Breast epithelium (tissue), 4 donors: Measurements from ENCODE around the gene IGSF3. TPM values are rescaled to one million over a fixed set of nuclear protein-coding genes. Genes with fewer than 3 reads are reported as not detected.

Experiments used
- DNase-seq, 2 donors: peaks; one replicate each; pipeline ENCODE4 v3.0.0-alpha.2; 2019; ENCODE audit warnings: low spot score in 2 of 2
- H3K27ac ChIP-seq, 2 donors: fragments of 200-600 bp; sonication (generic) in 1 of 2; one replicate each; pipeline ENCODE4 v1.5.1; 2016 to 2019; ENCODE audit warnings: mild to moderate bottlenecking in 1 of 2
- H3K27me3 ChIP-seq, 2 donors: fragments of 200-600 bp; sonication (generic) in 1 of 2; one replicate each; pipeline versions ENCODE4 v1.5.1 to v1.6.0; 2017 to 2019; ENCODE audit warnings: control low read depth in 1 of 2, mild to moderate bottlenecking in 1 of 2
- H3K36me3 ChIP-seq: fragments of 200-600 bp; one replicate; pipeline ENCODE4 v1.5.1; 2019
- H3K4me1 ChIP-seq, 2 donors: fragments of 200-600 bp; sonication (generic); one replicate each; pipeline ENCODE4 v1.5.1; 2016 to 2019; ENCODE audit warnings: control low read depth in 1 of 2
- H3K4me3 ChIP-seq, 3 donors: fragments of 200-600 bp; sonication (generic); 1 replicate in 2 of 3; 2 replicates in 1 of 3; pipeline ENCODE4 v1.5.1; 2016 to 2019; ENCODE audit warnings: mild to moderate bottlenecking in 3 of 3, moderate library complexity in 2 of 3
- H3K9me3 ChIP-seq, 2 donors: fragments of 200-600 bp; sonication (generic) in 1 of 2; one replicate each; pipeline ENCODE4 v1.5.1; 2016 to 2019; ENCODE audit warnings: control low read depth in 1 of 2
- POLR2A ChIP-seq: fragments of 450-650 bp; IDR thresholded peaks from one replicate; pipeline ENCODE4 v1.6.1; 2016; ENCODE audit warnings: antibody characterized with exemption, mild to moderate bottlenecking, moderate library complexity
- POLR2AphosphoS5 ChIP-seq, 3 donors: sonication (generic); formaldehyde crosslinking; IDR thresholded peaks; one replicate each; pipeline ENCODE4 v1.6.1; 2017; ENCODE audit warnings: antibody characterized with exemption in 3 of 3
- intact Hi-C: fragments of 100-400 bp; cut with DNase I; formaldehyde crosslinking; loops from one replicate; pipeline ENCODE4 v1.15.1; 2023; ENCODE audit warnings: low total_unique reads
- total RNA-seq, 3 donors: library from RNA; depleted of rRNA; stranded (reverse); fragments of >200 nt; gene quantifications; one replicate each; pipeline ENCODE4 v1.1.0, GENCODE V29; 2016
- TF ChIP-seq, protein P1 (sequence below), 3 donors: fragments of 450-650 bp; IDR thresholded peaks; one replicate each; pipeline ENCODE4 v1.5.1; 2016 to 2017; ENCODE audit warnings: antibody characterized with exemption in 3 of 3, mild to moderate bottlenecking in 3 of 3, moderate library complexity in 3 of 3

IGSF3 gene
- total RNA-seq, 3 donors from 2014 or later, result 1.1 to 21.6 (median 19.6) TPM

DNA sequence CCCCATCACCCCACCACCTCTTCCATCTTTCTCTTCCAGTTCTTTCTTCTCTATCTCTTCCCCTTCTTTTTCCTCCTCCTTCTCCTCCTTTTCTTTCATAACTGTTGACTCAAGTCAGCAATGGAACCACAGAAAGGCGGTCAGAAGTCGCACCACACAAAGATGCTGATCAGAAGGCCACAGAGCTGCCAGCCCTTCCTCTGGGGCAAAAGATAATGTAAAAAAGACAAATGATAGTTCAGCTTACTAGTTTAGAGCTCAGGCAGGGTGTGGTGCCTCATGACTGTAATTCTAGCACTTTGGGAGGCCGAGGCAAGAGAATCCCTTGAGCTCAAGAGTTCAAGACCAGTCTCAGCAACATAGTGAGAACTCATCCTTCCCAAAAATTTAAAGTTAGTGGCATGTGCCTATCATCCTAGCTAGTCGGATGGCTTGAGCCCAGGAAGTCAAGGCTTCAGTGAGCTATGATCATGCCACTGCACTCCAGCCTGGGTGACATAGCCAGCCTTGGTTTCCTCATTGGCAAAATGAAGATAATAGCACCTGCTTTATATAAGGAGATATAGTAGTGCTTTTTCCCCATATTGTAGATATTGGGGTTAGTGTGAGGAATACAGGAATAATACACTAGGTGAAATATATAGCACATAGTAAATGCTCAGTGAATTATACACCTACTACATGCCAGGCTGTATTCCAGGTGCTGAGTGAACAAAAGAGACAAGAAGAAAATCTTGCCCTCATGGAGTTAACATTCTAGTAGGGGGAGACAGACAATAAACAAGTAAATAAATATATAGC lies 12.5 kb upstream of the IGSF3 start:
- H3K36me3 ChIP-seq, result no peaks in the 10 kb centered on the region
- H3K27me3 ChIP-seq, result no peaks in the 10 kb centered on the region
- no peak overlapping the region for H3K27ac ChIP-seq
- H3K4me1 ChIP-seq, result no peaks in the 10 kb centered on the region
- no peak for TF ChIP-seq POLR2A
- no peak overlapping the region for H3K4me3 ChIP-seq
- intact Hi-C loops, result no loop called here
- no peaks in the 10 kb centered on the region for H3K9me3 ChIP-seq
- DNase-seq, result no peak

DNA sequence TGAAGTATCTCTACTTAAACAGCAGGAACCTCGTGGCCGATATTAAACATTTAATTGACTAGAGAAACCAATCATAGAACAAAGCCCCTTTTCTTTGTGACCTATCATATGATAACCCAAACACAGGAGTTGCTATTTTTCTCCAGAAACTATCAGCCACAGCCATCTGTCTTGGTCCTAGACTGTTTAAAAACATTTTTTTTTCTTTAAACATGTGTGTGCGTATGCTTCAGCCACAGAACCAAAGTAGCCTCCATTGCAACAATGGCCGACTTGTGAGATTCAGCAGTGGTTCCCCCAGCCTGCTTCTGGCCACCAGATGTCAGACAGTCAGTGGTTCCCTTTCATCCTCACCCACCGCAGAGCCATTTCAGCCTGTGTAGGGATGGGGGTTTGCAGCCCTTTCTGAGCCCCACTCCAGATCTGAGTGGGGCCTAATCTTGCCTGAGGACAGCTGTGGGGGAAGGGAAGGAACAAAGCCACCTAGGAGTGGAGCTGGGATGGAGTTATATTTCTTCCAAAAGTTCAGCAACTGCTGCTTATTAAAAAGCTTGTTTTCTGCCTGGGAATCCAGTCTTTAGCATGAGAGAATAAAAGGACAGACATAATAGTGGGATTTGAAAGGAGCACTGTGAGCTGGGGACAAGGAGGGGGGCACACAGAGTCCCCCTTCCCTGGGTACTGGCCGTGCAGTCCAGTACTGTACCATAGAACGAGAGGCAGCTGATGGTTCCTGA lies 11.7 kb upstream of the IGSF3 start:
- Histone ChIP-seq H3K4me3 (no peak overlapping the region), H3K27ac (no peak overlapping the region), H3K9me3 (no peaks in the 10 kb centered on the region), H3K36me3 (no peaks in the 10 kb centered on the region), H3K27me3 (no peaks in the 10 kb centered on the region), H3K4me1 (no peaks in the 10 kb centered on the region)
- TF ChIP-seq POLR2A (no peak), POLR2AphosphoS5 (IDR thresholded peaks at IDR 0.05) (no peak)
- TF ChIP-seq, protein P1, sequence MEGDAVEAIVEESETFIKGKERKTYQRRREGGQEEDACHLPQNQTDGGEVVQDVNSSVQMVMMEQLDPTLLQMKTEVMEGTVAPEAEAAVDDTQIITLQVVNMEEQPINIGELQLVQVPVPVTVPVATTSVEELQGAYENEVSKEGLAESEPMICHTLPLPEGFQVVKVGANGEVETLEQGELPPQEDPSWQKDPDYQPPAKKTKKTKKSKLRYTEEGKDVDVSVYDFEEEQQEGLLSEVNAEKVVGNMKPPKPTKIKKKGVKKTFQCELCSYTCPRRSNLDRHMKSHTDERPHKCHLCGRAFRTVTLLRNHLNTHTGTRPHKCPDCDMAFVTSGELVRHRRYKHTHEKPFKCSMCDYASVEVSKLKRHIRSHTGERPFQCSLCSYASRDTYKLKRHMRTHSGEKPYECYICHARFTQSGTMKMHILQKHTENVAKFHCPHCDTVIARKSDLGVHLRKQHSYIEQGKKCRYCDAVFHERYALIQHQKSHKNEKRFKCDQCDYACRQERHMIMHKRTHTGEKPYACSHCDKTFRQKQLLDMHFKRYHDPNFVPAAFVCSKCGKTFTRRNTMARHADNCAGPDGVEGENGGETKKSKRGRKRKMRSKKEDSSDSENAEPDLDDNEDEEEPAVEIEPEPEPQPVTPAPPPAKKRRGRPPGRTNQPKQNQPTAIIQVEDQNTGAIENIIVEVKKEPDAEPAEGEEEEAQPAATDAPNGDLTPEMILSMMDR (IDR thresholded peaks at IDR 0.05), result no peak
- no peak for DNase-seq
- intact Hi-C loops, result no loop called here

DNA sequence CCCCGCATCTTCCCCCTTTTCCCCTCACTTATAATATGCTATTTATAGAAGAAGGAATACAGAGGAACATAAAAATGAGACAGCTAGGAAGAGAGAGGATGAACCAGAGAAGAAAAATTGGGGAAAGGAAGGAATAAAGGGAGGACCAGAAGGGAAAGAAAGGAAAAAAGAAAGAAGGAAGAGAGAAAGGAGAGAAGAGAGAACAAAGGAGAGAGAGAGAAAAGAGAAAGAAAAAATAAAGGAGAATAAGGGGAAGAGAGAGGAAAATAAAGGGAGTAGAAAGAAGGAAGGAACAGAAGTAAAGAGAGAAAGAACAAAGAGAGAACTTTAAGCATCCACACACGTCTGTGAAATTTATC lies 11.2 kb upstream of the IGSF3 start:
- H3K4me3 ChIP-seq, result no peak overlapping the region
- no peaks in the 10 kb centered on the region for H3K27me3 ChIP-seq
- intact Hi-C loops, result no loop called here
- TF ChIP-seq, protein P1 (IDR thresholded peaks at IDR 0.05), result no peak
- TF ChIP-seq POLR2AphosphoS5 (IDR thresholded peaks at IDR 0.05) (no peak), POLR2A (no peak)
- H3K36me3 ChIP-seq, result no peaks in the 10 kb centered on the region
- no peak overlapping the region for H3K27ac ChIP-seq
- no peaks in the 10 kb centered on the region for H3K4me1 ChIP-seq
- DNase-seq, result no peak
- no peaks in the 10 kb centered on the region for H3K9me3 ChIP-seq

DNA sequence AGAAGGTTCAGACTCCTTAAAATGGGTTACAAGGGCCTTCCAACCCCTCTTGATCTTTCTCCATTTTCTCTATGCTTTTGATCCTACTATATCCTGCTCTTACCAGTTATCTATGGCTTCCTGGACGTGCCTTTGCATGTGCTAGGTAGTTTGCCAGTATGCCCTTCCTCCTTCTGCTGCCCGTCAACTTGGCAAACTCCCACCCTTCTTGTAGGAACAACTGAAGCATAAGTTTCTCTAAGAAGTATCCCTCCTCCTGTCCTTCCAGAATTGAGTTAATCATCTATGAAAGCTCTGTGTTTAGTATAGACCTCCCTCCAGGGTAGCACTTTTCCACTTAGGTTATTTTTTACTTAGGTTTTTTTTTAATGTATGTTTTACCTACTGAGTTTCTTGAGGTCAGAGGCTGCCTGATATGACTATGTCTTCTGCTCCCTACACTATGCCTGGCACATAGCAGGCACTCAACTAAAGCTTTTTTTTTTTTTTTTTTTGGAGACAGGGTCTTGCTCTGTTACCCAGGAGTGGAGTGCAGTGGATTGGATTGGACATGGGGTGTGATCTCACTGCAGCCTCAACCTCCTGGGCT lies 10.0 kb upstream of the IGSF3 start:
- no peak overlapping the region for H3K4me3 ChIP-seq
- no peaks in the 10 kb centered on the region for H3K27me3 ChIP-seq
- no peaks in the 10 kb centered on the region for H3K36me3 ChIP-seq
- H3K27ac ChIP-seq, result no peak overlapping the region
- DNase-seq, result no peak
- no peaks in the 10 kb centered on the region for H3K9me3 ChIP-seq
- H3K4me1 ChIP-seq, result no peaks in the 10 kb centered on the region
- TF ChIP-seq POLR2AphosphoS5 (IDR thresholded peaks at IDR 0.05), result no peak
- TF ChIP-seq POLR2A, result no peak
- TF ChIP-seq, protein P1 (IDR thresholded peaks at IDR 0.05), result no peak
- intact Hi-C loops, result no loop called here

DNA sequence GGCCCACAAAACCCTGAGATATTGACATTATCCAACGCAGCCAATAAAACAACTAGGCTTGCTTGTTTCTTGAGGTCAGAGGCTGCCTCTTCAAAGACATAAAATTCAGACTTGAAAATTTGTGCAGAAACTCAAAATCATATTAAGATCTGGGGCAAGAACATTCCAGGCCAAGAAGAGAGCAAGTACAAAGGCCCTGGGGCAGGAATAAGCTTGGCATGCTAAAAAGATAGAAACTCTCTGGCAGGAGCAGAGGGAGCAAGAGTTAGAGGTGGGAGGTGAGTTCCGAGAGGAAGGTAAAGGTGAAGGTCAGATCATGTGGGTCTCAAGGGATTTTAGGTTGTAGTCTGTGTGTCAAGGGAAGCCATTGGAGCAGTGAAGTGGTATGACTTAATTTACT lies 8.8 kb upstream of the IGSF3 start:
- TF ChIP-seq, protein P1 (IDR thresholded peaks at IDR 0.05), result no peak
- no peak for TF ChIP-seq POLR2A
- no peak for TF ChIP-seq POLR2AphosphoS5 (IDR thresholded peaks at IDR 0.05)
- Histone ChIP-seq H3K27me3 (no peaks in the 10 kb centered on the region), H3K9me3 (no peaks in the 10 kb centered on the region), H3K27ac (no peak overlapping the region), H3K4me3 (no peak overlapping the region), H3K36me3 (no peaks in the 10 kb centered on the region), H3K4me1 (no peaks in the 10 kb centered on the region)
- no peak for DNase-seq
- intact Hi-C loops, result no loop called here
